ENCODE data around the gene DESI2. TPM values are rescaled to one million over a fixed set of nuclear protein-coding genes. Genes with fewer than 3 reads are reported as not detected.

Gene DESI2
- total RNA-seq, 3 donors from 2014 or later (not counting 1 experiment from before 2014, with no cell fraction given): 24.1 to 30.5 (median 25.4) TPM

DNA sequence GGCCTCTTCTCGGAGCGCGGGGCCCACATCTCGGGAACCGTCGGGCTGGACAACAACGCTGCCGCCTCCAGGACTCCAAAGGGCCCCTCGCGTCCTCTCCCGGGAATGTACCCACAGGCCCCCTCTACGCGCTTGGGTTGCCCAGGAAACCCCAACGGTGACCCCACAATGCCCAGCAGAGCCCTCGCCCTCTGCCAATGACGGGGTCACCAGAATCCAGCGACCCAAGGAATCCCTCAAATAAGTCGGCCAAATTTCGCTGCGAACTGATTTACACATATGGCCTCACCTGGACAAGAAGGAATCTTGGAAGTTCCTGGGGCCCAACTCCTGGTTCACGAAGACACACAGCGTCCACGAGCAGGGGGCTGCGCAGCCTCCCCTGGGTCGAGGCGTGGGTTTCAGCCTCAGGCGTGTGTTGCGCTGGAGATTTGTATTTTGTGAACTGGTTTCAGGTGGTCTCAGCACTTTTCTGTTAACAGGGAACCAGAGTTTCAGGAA is 78.1 kb downstream of the DESI2 start:
- Histone ChIP-seq H3K4me1 (ENCODE audit: control insufficient read depth, insufficient read depth, low read length) (peaks cover 12% of the 10 kb centered on the region), H3K27ac (ENCODE audit: low read length) (no peak overlapping the region), H3K36me3 (ENCODE audit: control insufficient read depth, insufficient read depth, low read length) (no peaks in the 10 kb centered on the region), H3K9me3 (ENCODE audit: control insufficient read depth, insufficient read depth, low read length) (peaks cover 6% of the 10 kb centered on the region), H3K27me3 (ENCODE audit: control insufficient read depth, insufficient read depth, low read length) (no peaks in the 10 kb centered on the region), H3K4me3 (ENCODE audit: low read length) (no peak overlapping the region)
- intact Hi-C loops (cut with micrococcal nuclease): no loop called here
- Mint-ChIP-seq H3K4me3 (peak overlapping the region; percentile 89), H3K27me3 (ENCODE audit: low read depth in 2 of 2) (peaks cover 0 to 8% of the 10 kb centered on the region in 2 donors), H3K36me3 (no peaks in the 10 kb centered on the region), H3K9me3 (no peaks in the 10 kb centered on the region), H3K27ac (no peak overlapping the region), H3K4me1 (peaks cover 0 to 12% of the 10 kb centered on the region in 2 donors)
- no peak for ATAC-seq
- TF ChIP-seq, protein P1, sequence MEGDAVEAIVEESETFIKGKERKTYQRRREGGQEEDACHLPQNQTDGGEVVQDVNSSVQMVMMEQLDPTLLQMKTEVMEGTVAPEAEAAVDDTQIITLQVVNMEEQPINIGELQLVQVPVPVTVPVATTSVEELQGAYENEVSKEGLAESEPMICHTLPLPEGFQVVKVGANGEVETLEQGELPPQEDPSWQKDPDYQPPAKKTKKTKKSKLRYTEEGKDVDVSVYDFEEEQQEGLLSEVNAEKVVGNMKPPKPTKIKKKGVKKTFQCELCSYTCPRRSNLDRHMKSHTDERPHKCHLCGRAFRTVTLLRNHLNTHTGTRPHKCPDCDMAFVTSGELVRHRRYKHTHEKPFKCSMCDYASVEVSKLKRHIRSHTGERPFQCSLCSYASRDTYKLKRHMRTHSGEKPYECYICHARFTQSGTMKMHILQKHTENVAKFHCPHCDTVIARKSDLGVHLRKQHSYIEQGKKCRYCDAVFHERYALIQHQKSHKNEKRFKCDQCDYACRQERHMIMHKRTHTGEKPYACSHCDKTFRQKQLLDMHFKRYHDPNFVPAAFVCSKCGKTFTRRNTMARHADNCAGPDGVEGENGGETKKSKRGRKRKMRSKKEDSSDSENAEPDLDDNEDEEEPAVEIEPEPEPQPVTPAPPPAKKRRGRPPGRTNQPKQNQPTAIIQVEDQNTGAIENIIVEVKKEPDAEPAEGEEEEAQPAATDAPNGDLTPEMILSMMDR (IDR thresholded peaks at IDR 0.05): no peak
- DNase-seq: no peak
- WGBS (ENCODE audit: insufficient coverage): 60% methylated on average over 28 of the region's 28 CpGs

GRCh38 chr1:244731651-244732050 is 78.7 kb downstream of the DESI2 start:
- H3K36me3 Mint-ChIP-seq: no peaks in the 10 kb centered on the region
- no peak overlapping the region for H3K27ac ChIP-seq (ENCODE audit: low read length)
- H3K4me1 Mint-ChIP-seq: peaks cover 0 to 12% of the 10 kb centered on the region in 2 donors
- TF ChIP-seq, protein P1 (IDR thresholded peaks at IDR 0.05): no peak
- no peaks in the 10 kb centered on the region for H3K9me3 Mint-ChIP-seq
- H3K27me3 Mint-ChIP-seq (ENCODE audit: low read depth in 2 of 2): peaks cover 0 to 8% of the 10 kb centered on the region in 2 donors
- DNase-seq (no peak), ATAC-seq (no peak)
- no peaks in the 10 kb centered on the region for H3K27me3 ChIP-seq (ENCODE audit: control insufficient read depth, insufficient read depth, low read length)
- peaks cover 6% of the 10 kb centered on the region for H3K9me3 ChIP-seq (ENCODE audit: control insufficient read depth, insufficient read depth, low read length)
- H3K36me3 ChIP-seq (ENCODE audit: control insufficient read depth, insufficient read depth, low read length): no peaks in the 10 kb centered on the region
- intact Hi-C loops (cut with micrococcal nuclease): no loop called here
- no peak overlapping the region for H3K4me3 ChIP-seq (ENCODE audit: low read length)
- peak overlapping the region; percentile 89 for H3K4me3 Mint-ChIP-seq
- no peak overlapping the region for H3K27ac Mint-ChIP-seq
- H3K4me1 ChIP-seq (ENCODE audit: control insufficient read depth, insufficient read depth, low read length): peaks cover 12% of the 10 kb centered on the region
- WGBS (ENCODE audit: insufficient coverage): 90% methylated on average over 6 of the region's 6 CpGs

DNA sequence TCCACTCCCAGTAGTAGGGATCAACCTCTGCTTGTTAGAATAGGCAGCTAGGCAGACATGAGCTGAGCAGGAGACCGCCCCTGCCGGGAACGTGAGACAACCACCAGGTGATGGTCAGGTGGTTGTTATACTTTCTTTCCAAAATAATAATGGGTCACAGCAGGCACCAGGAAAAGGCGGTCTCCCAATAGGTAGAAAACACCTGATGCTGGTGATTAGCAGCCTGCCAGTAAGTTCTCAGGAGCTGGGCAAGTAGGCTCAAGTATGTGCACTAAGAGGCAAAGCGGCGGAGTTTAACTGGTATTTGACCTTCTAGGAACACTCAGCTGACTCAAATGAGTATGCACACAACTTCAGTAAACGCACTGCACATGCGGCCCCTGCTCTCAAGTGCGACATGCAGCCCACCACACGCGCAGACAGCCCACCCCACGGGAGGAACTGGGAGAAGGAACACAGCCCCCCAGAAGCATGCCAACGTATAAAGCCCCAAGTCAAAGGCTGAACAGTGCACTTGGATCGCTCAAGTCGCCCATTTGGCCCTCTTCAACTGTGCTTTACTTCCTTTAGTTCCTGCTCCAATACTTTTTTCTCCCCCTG is 80.0 kb downstream of the DESI2 start:
- WGBS (ENCODE audit: insufficient coverage): 94% methylated on average over 15 of the region's 15 CpGs
- H3K36me3 ChIP-seq (ENCODE audit: control insufficient read depth, insufficient read depth, low read length): no peaks in the 10 kb centered on the region
- TF ChIP-seq, protein P1 (IDR thresholded peaks at IDR 0.05): no peak
- peaks cover 12% of the 10 kb centered on the region for H3K4me1 ChIP-seq (ENCODE audit: control insufficient read depth, insufficient read depth, low read length)
- no peak for DNase-seq
- H3K27ac ChIP-seq (ENCODE audit: low read length): no peak overlapping the region
- peaks cover 0 to 8% of the 10 kb centered on the region in 2 donors for H3K27me3 Mint-ChIP-seq (ENCODE audit: low read depth in 2 of 2)
- no peaks in the 10 kb centered on the region for H3K27me3 ChIP-seq (ENCODE audit: control insufficient read depth, insufficient read depth, low read length)
- no peaks in the 10 kb centered on the region for H3K36me3 Mint-ChIP-seq
- peaks cover 0 to 12% of the 10 kb centered on the region in 2 donors for H3K4me1 Mint-ChIP-seq
- no peak overlapping the region for H3K4me3 ChIP-seq (ENCODE audit: low read length)
- H3K9me3 Mint-ChIP-seq: no peaks in the 10 kb centered on the region
- ATAC-seq: no peak
- H3K27ac Mint-ChIP-seq: no peak overlapping the region
- intact Hi-C loops (cut with micrococcal nuclease): no loop called here
- H3K4me3 Mint-ChIP-seq: peak overlapping the region; percentile 37
- peaks cover 6% of the 10 kb centered on the region for H3K9me3 ChIP-seq (ENCODE audit: control insufficient read depth, insufficient read depth, low read length)

- no peaks in the 10 kb centered on the region for H3K9me3 Mint-ChIP-seq
- H3K27ac Mint-ChIP-seq: no peak overlapping the region
- Histone ChIP-seq H3K4me1 (ENCODE audit: control insufficient read depth, insufficient read depth, low read length) (peaks cover 4% of the 10 kb centered on the region), H3K9me3 (ENCODE audit: control insufficient read depth, insufficient read depth, low read length) (peaks cover 6% of the 10 kb centered on the region), H3K27me3 (ENCODE audit: control insufficient read depth, insufficient read depth, low read length) (no peaks in the 10 kb centered on the region), H3K36me3 (ENCODE audit: control insufficient read depth, insufficient read depth, low read length) (no peaks in the 10 kb centered on the region), H3K4me3 (ENCODE audit: low read length) (no peak overlapping the region), H3K27ac (ENCODE audit: low read length) (no peak overlapping the region)
- H3K4me1 Mint-ChIP-seq: no peaks in the 10 kb centered on the region
- 71% methylated on average over 6 of the region's 6 CpGs for WGBS (ENCODE audit: insufficient coverage)
- no peak overlapping the region for H3K4me3 Mint-ChIP-seq
- intact Hi-C loops (cut with micrococcal nuclease): no loop called here
- TF ChIP-seq, protein P1 (IDR thresholded peaks at IDR 0.05): no peak
- no peak for ATAC-seq
- peaks cover 0 to 5% of the 10 kb centered on the region in 2 donors for H3K27me3 Mint-ChIP-seq (ENCODE audit: low read depth in 2 of 2)
- DNase-seq: no peak
- H3K36me3 Mint-ChIP-seq: no peaks in the 10 kb centered on the region
Measured at GRCh38 chr1:244735404-244735803, 82.5 kb downstream of the DESI2 start.
